GM12891 (cell line): Measurements from ENCODE around the gene PRICKLE4.

Experiments
- PAX5 ChIP-seq: IDR thresholded peaks from 2 replicates; pipeline ENCODE4 v1.6.1; 2011; ENCODE audit warnings: low read length, moderate library complexity, mild to moderate bottlenecking; ENCODE audit not compliant: insufficient read depth, severe bottlenecking
- POLR2A ChIP-seq: IDR thresholded peaks from 2 replicates; pipeline ENCODE4 v1.6.1; 2011; ENCODE audit warnings: low read depth, low read length, control low read depth
- POLR2AphosphoS5 ChIP-seq: IDR thresholded peaks from 2 replicates; pipeline ENCODE4 v1.6.1; 2011; ENCODE audit warnings: low read depth, low read length, control low read depth
- SPI1 ChIP-seq: IDR thresholded peaks from 2 replicates; pipeline ENCODE4 v1.6.1; 2011; ENCODE audit warnings: low read depth, low read length, control low read depth
- TAF1 ChIP-seq: IDR thresholded peaks from 2 replicates; pipeline ENCODE4 v1.6.1; 2011; ENCODE audit warnings: low read depth, low read length, control low read depth

GRCh38 chr6:41786451-41787218 is 6.1 kb downstream of the PRICKLE4 start:
- no peak for TF ChIP-seq POLR2A
- no peak for TF ChIP-seq SPI1
- no peak for TF ChIP-seq POLR2AphosphoS5
- TF ChIP-seq TAF1, result no peak
- peak; percentile 77 for TF ChIP-seq PAX5
